ENCODE measurements around the gene MDM4. TPM values are rescaled to one million over a fixed set of nuclear protein-coding genes. Genes with fewer than 3 reads are reported as not detected.
"Not testable (repeated sequence)": the region's sequence is repeated elsewhere in the genome, so short reads cannot be mapped to it uniquely, and the experiment has no call there.

Gene MDM4
- total RNA-seq, 6 donors from 2014 or later: 40.0 to 167 (median 69.2) TPM

GRCh38 chr1:204548265-204548664, 32.1 kb downstream of the MDM4 start:
- Histone ChIP-seq H3K4me1 (peaks cover 0 to 8% (median 3%) of the 10 kb centered on the region in 4 donors), H3K27ac (no peak overlapping the region), H3K9me3 (no peaks in the 10 kb centered on the region), H3K27me3 (no peaks in the 10 kb centered on the region), H3K36me3 (peaks cover 34 to 86% (median 66%) of the 10 kb centered on the region in 4 donors), H3K4me3 (no peak overlapping the region)
- WGBS, 2 donors: 90 to 94% methylated on average over 2 of the region's 2 CpGs
- ATAC-seq (ENCODE audit: low FRiP score in 2 of 2): no peak
- DNase-seq: no peak
- TF ChIP-seq POLR2A (IDR thresholded peaks at IDR 0.05) (no peak), POLR2AphosphoS5 (IDR thresholded peaks at IDR 0.05) (no peak), CTCF (IDR thresholded peaks at IDR 0.05) (no peak), EP300 (IDR thresholded peaks at IDR 0.05) (no peak)

- peaks cover 0 to 8% (median 3%) of the 10 kb centered on the region in 4 donors for H3K4me1 ChIP-seq
- no peak for TF ChIP-seq POLR2A (IDR thresholded peaks at IDR 0.05)
- no peak for TF ChIP-seq CTCF (IDR thresholded peaks at IDR 0.05)
- no peak for TF ChIP-seq EP300 (IDR thresholded peaks at IDR 0.05)
- TF ChIP-seq POLR2AphosphoS5 (IDR thresholded peaks at IDR 0.05): no peak
- H3K36me3 ChIP-seq: peaks cover 29 to 76% (median 62%) of the 10 kb centered on the region in 4 donors
These were observed 33.1 kb downstream of the MDM4 start for GRCh38 chr1:204549313-204549712.

GRCh38 chr1:204550926-204551325, 34.7 kb downstream of the MDM4 start:
- no peaks in the 10 kb centered on the region for H3K27me3 ChIP-seq
- ATAC-seq (ENCODE audit: low FRiP score in 2 of 2): no peak
- TF ChIP-seq EP300 (IDR thresholded peaks at IDR 0.05) (no peak), CTCF (IDR thresholded peaks at IDR 0.05) (no peak), POLR2A (IDR thresholded peaks at IDR 0.05) (no peak), POLR2AphosphoS5 (IDR thresholded peaks at IDR 0.05) (no peak)
- H3K36me3 ChIP-seq: peaks cover 29 to 65% (median 55%) of the 10 kb centered on the region in 4 donors
- H3K27ac ChIP-seq: no peak overlapping the region
- WGBS, 2 donors: 74 to 84% methylated on average over 5 of the region's 5 CpGs
- H3K4me1 ChIP-seq: no peaks in the 10 kb centered on the region
- no peak for DNase-seq
- H3K4me3 ChIP-seq: no peak overlapping the region
- no peaks in the 10 kb centered on the region for H3K9me3 ChIP-seq

More at GRCh38 chr1:204549313-204549712, 33.1 kb downstream of the MDM4 start:
- no peaks in the 10 kb centered on the region for H3K9me3 ChIP-seq
- no peak for DNase-seq
- H3K27ac ChIP-seq: no peak overlapping the region
- no peak for ATAC-seq (ENCODE audit: low FRiP score in 2 of 2)
- no peaks in the 10 kb centered on the region for H3K27me3 ChIP-seq
- H3K4me3 ChIP-seq: no peak overlapping the region
- WGBS, 2 donors: 91 to 92% methylated on average over 6 of the region's 6 CpGs

GRCh38 chr1:204556458-204557052, 40.3 kb downstream of the MDM4 start:
- no peak for ATAC-seq (ENCODE audit: low FRiP score in 2 of 2)
- no peak overlapping the region for H3K4me3 ChIP-seq
- H3K36me3 ChIP-seq: peaks cover 0 to 21% (median 9%) of the 10 kb centered on the region in 4 donors
- TF ChIP-seq POLR2A (IDR thresholded peaks at IDR 0.05): no peak
- TF ChIP-seq CTCF (IDR thresholded peaks at IDR 0.05): no peak
- TF ChIP-seq POLR2AphosphoS5 (IDR thresholded peaks at IDR 0.05): no peak
- no peak for TF ChIP-seq EP300 (IDR thresholded peaks at IDR 0.05)
- no peak overlapping the region for H3K27ac ChIP-seq
- no peaks in the 10 kb centered on the region for H3K4me1 ChIP-seq
- no peaks in the 10 kb centered on the region for H3K9me3 ChIP-seq
- no peak for DNase-seq
- WGBS, 2 donors: 81 to 84% methylated on average over 7 of the region's 7 CpGs
- H3K27me3 ChIP-seq: no peaks in the 10 kb centered on the region

- ATAC-seq (ENCODE audit: low FRiP score in 2 of 2): no peak
- 84 to 96% methylated on average over 2 of the region's 2 CpGs for WGBS, 2 donors
These were observed 42.3 kb downstream of the MDM4 start for GRCh38 chr1:204558467-204558866.

GRCh38 chr1:204560002-204560401, 43.8 kb downstream of the MDM4 start:
- H3K36me3 ChIP-seq: peaks cover 4 to 20% (median 13%) of the 10 kb centered on the region in 4 donors
- H3K4me3 ChIP-seq; H3K27ac ChIP-seq; H3K9me3 ChIP-seq; DNase-seq; H3K4me1 ChIP-seq; ATAC-seq (ENCODE audit: low FRiP score in 2 of 2); H3K27me3 ChIP-seq: not testable (repeated sequence)
- WGBS, 2 donors: 83 to 88% methylated on average over 6 of the region's 6 CpGs

More at GRCh38 chr1:204558467-204558866, 42.3 kb downstream of the MDM4 start:
- Histone ChIP-seq H3K36me3 (peaks cover 4 to 23% (median 12%) of the 10 kb centered on the region in 4 donors), H3K4me1 (no peaks in the 10 kb centered on the region), H3K4me3 (no peak overlapping the region), H3K27me3 (no peaks in the 10 kb centered on the region), H3K9me3 (no peaks in the 10 kb centered on the region), H3K27ac (no peak overlapping the region)
- no peak for TF ChIP-seq POLR2A (IDR thresholded peaks at IDR 0.05)
- TF ChIP-seq CTCF (IDR thresholded peaks at IDR 0.05): no peak
- TF ChIP-seq EP300 (IDR thresholded peaks at IDR 0.05): no peak
- TF ChIP-seq POLR2AphosphoS5 (IDR thresholded peaks at IDR 0.05): no peak
- no peak for DNase-seq

Measured in upper lobe of left lung (tissue), 6 donors.